Measurements from ENCODE around the gene PRKCA. TPM values are rescaled to one million over a fixed set of nuclear protein-coding genes. Genes with fewer than 3 reads are reported as not detected.

Gene PRKCA
- total and polyA plus RNA-seq, 2 experiments from 2014 or later: 6.4 to 35.4 TPM

GRCh38 chr17:66682283-66682682, 379.9 kb downstream of the PRKCA start:
- no peak for DNase-seq (ENCODE audit: low spot score)
- H3K27ac Mint-ChIP-seq: no peak overlapping the region

More at GRCh38 chr17:66682283-66682682, 379.9 kb downstream of the PRKCA start:
- H3K4me2 ChIP-seq: no peak overlapping the region
- H3K9me2 ChIP-seq (ENCODE audit: insufficient read depth): no peaks in the 10 kb centered on the region
- H3K36me3 Mint-ChIP-seq (ENCODE audit: low read depth): no peaks in the 10 kb centered on the region
- no peaks in the 10 kb centered on the region for H3K27me3 ChIP-seq (ENCODE audit: insufficient read depth)
- no peak overlapping the region for H3K4me3 Mint-ChIP-seq
- ATAC-seq: no peak
- no peaks in the 10 kb centered on the region for H3F3A ChIP-seq (replicated peaks; ENCODE audit: low read depth)
- peaks cover 2% of the 10 kb centered on the region; the same call in 1 of the 3 replicates for H3K4me1 Mint-ChIP-seq
- no peak overlapping the region for H2AFZ ChIP-seq
- no peak overlapping the region for H3K27ac ChIP-seq (ENCODE audit: low read depth)
- TF ChIP-seq ZNF331 (CRISPR knock-in tag; IDR thresholded peaks at IDR 0.05; ENCODE audit: low read depth): no peak
- TF ChIP-seq, protein P1, sequence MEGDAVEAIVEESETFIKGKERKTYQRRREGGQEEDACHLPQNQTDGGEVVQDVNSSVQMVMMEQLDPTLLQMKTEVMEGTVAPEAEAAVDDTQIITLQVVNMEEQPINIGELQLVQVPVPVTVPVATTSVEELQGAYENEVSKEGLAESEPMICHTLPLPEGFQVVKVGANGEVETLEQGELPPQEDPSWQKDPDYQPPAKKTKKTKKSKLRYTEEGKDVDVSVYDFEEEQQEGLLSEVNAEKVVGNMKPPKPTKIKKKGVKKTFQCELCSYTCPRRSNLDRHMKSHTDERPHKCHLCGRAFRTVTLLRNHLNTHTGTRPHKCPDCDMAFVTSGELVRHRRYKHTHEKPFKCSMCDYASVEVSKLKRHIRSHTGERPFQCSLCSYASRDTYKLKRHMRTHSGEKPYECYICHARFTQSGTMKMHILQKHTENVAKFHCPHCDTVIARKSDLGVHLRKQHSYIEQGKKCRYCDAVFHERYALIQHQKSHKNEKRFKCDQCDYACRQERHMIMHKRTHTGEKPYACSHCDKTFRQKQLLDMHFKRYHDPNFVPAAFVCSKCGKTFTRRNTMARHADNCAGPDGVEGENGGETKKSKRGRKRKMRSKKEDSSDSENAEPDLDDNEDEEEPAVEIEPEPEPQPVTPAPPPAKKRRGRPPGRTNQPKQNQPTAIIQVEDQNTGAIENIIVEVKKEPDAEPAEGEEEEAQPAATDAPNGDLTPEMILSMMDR (conservative IDR thresholded peaks at IDR 0.05; ENCODE audit: low read depth in 2 of 2): no peak
- TF ChIP-seq, protein P2, sequence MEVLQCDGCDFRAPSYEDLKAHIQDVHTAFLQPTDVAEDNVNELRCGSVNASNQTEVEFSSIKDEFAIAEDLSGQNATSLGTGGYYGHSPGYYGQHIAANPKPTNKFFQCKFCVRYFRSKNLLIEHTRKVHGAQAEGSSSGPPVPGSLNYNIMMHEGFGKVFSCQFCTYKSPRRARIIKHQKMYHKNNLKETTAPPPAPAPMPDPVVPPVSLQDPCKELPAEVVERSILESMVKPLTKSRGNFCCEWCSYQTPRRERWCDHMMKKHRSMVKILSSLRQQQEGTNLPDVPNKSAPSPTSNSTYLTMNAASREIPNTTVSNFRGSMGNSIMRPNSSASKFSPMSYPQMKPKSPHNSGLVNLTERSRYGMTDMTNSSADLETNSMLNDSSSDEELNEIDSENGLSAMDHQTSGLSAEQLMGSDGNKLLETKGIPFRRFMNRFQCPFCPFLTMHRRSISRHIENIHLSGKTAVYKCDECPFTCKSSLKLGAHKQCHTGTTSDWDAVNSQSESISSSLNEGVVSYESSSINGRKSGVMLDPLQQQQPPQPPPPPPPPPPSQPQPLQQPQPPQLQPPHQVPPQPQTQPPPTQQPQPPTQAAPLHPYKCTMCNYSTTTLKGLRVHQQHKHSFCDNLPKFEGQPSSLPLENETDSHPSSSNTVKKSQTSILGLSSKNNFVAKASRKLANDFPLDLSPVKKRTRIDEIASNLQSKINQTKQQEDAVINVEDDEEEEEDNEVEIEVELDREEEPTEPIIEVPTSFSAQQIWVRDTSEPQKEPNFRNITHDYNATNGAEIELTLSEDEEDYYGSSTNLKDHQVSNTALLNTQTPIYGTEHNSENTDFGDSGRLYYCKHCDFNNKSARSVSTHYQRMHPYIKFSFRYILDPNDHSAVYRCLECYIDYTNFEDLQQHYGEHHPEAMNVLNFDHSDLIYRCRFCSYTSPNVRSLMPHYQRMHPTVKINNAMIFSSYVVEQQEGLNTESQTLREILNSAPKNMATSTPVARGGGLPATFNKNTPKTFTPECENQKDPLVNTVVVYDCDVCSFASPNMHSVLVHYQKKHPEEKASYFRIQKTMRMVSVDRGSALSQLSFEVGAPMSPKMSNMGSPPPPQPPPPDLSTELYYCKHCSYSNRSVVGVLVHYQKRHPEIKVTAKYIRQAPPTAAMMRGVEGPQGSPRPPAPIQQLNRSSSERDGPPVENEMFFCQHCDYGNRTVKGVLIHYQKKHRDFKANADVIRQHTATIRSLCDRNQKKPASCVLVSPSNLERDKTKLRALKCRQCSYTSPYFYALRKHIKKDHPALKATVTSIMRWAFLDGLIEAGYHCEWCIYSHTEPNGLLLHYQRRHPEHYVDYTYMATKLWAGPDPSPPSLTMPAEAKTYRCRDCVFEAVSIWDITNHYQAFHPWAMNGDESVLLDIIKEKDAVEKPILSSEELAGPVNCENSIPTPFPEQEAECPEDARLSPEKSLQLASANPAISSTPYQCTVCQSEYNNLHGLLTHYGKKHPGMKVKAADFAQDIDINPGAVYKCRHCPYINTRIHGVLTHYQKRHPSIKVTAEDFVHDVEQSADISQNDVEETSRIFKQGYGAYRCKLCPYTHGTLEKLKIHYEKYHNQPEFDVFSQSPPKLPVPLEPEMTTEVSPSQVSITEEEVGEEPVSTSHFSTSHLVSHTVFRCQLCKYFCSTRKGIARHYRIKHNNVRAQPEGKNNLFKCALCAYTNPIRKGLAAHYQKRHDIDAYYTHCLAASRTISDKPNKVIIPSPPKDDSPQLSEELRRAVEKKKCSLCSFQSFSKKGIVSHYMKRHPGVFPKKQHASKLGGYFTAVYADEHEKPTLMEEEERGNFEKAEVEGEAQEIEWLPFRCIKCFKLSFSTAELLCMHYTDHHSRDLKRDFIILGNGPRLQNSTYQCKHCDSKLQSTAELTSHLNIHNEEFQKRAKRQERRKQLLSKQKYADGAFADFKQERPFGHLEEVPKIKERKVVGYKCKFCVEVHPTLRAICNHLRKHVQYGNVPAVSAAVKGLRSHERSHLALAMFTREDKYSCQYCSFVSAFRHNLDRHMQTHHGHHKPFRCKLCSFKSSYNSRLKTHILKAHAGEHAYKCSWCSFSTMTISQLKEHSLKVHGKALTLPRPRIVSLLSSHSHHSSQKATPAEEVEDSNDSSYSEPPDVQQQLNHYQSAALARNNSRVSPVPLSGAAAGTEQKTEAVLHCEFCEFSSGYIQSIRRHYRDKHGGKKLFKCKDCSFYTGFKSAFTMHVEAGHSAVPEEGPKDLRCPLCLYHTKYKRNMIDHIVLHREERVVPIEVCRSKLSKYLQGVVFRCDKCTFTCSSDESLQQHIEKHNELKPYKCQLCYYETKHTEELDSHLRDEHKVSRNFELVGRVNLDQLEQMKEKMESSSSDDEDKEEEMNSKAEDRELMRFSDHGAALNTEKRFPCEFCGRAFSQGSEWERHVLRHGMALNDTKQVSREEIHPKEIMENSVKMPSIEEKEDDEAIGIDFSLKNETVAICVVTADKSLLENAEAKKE (CRISPR knock-in tag; IDR thresholded peaks at IDR 0.05): no peak
- TF ChIP-seq, protein P3, sequence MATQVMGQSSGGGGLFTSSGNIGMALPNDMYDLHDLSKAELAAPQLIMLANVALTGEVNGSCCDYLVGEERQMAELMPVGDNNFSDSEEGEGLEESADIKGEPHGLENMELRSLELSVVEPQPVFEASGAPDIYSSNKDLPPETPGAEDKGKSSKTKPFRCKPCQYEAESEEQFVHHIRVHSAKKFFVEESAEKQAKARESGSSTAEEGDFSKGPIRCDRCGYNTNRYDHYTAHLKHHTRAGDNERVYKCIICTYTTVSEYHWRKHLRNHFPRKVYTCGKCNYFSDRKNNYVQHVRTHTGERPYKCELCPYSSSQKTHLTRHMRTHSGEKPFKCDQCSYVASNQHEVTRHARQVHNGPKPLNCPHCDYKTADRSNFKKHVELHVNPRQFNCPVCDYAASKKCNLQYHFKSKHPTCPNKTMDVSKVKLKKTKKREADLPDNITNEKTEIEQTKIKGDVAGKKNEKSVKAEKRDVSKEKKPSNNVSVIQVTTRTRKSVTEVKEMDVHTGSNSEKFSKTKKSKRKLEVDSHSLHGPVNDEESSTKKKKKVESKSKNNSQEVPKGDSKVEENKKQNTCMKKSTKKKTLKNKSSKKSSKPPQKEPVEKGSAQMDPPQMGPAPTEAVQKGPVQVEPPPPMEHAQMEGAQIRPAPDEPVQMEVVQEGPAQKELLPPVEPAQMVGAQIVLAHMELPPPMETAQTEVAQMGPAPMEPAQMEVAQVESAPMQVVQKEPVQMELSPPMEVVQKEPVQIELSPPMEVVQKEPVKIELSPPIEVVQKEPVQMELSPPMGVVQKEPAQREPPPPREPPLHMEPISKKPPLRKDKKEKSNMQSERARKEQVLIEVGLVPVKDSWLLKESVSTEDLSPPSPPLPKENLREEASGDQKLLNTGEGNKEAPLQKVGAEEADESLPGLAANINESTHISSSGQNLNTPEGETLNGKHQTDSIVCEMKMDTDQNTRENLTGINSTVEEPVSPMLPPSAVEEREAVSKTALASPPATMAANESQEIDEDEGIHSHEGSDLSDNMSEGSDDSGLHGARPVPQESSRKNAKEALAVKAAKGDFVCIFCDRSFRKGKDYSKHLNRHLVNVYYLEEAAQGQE (IDR thresholded peaks at IDR 0.05; ENCODE audit: unreplicated experiment): no peak
- no peak for TF ChIP-seq ZNF114 (CRISPR knock-in tag; IDR thresholded peaks at IDR 0.05)
- TF ChIP-seq NANOG (IDR thresholded peaks at IDR 0.05; ENCODE audit: borderline replicate concordance): no peak
- TF ChIP-seq EZH2 (IDR thresholded peaks at IDR 0.05; ENCODE audit: low read depth, unreplicated experiment): no peak
- no peak for TF ChIP-seq STAT1 (IDR thresholded peaks at IDR 0.05; ENCODE audit: unreplicated experiment)
- TF ChIP-seq JUNB (IDR thresholded peaks at IDR 0.05; ENCODE audit: unreplicated experiment): no peak
- no peak for TF ChIP-seq ETS1 (IDR thresholded peaks at IDR 0.05)
- TF ChIP-seq CREB1 (CRISPR knock-in tag; IDR thresholded peaks at IDR 0.05; ENCODE audit: low read depth): no peak
- no peak for TF ChIP-seq POLR2AphosphoS5 (IDR thresholded peaks at IDR 0.05; ENCODE audit: low read depth)
- 0 out of 3 replicates have a peak, but pooled peaks cover 4% of the 10 kb centered on the region for H3K9me3 Mint-ChIP-seq
- H3K4me3 ChIP-seq: no peak overlapping the region
- H3K36me3 ChIP-seq (ENCODE audit: insufficient read depth): no peaks in the 10 kb centered on the region
- H3K4me1 ChIP-seq (ENCODE audit: insufficient read depth): no peaks in the 10 kb centered on the region
- no peaks in the 10 kb centered on the region for H4K20me1 ChIP-seq (replicated peaks; ENCODE audit: insufficient read depth)
- H3K27me3 Mint-ChIP-seq (ENCODE audit: insufficient read depth, low read depth, poor library complexity): no peaks in the 10 kb centered on the region
- no peaks in the 10 kb centered on the region for H3K79me2 ChIP-seq (replicated peaks; ENCODE audit: insufficient read depth)
